HEK293 (cell line): ENCODE measurements around the gene MLLT10.

Source experiments
- CTCF ChIA-PET: fragments of 350-600 bp; formaldehyde crosslinking; extraction: SDS; loops from one replicate; lab custom pipeline; 2021; ENCODE audit warnings: antibody characterized with exemption; lab: Yijun Ruan, JAX
- POLR2A ChIA-PET: fragments of 300-600 bp; formaldehyde crosslinking; extraction: SDS; loops from one replicate; lab custom pipeline; 2020; ENCODE audit warnings: antibody characterized with exemption, inconsistent platforms; lab: Yijun Ruan, JAX
- H3K27ac ChIP-seq: fragments of 200-500 bp; sonication (Bioruptor generic); 2 replicates; pipeline ENCODE4 v1.5.1; 2014; ENCODE audit warnings: low read depth, low read length, control low read depth, inconsistent platforms; ENCODE audit errors: extremely low read depth
- H3K36me3 ChIP-seq, 2 experiments: fragments of 200-500 bp in 1 of 2; sonication (Bioruptor generic) in 1 of 2; 1 replicate in 1 of 2; 2 replicates in 1 of 2; pipeline ENCODE4 v1.5.1; 2014 to 2017; ENCODE audit warnings: inconsistent platforms in 2 of 2, low read length in 2 of 2; ENCODE audit not compliant: control insufficient read depth in 2 of 2, insufficient read depth in 1 of 2
- H3K4me1 ChIP-seq: fragments of 200-500 bp; sonication (Bioruptor generic); 2 replicates; pipeline ENCODE4 v1.5.1; 2014; ENCODE audit warnings: mild to moderate bottlenecking, low read length, inconsistent platforms; ENCODE audit not compliant: control insufficient read depth, insufficient read depth
- H3K4me3 ChIP-seq: 2 replicates; pipeline ENCODE4 v1.5.1; 2011; ENCODE audit warnings: low read depth, mild to moderate bottlenecking, control low read depth, low read length, moderate library complexity
- H3K9me3 ChIP-seq: fragments of 200-500 bp; sonication (Bioruptor generic); 2 replicates; pipeline ENCODE4 v1.5.1; 2014; ENCODE audit warnings: low read depth, low read length, inconsistent platforms; ENCODE audit not compliant: control insufficient read depth, insufficient read depth
- KLF1 ChIP-seq: fragments of 450-650 bp; formaldehyde crosslinking; IDR thresholded peaks from 2 replicates; pipeline ENCODE4 v1.5.1; 2016; ENCODE audit warnings: missing biosample characterization, missing genetic modification characterization
- OVOL3 ChIP-seq: fragments of 450-650 bp; formaldehyde crosslinking; IDR thresholded peaks from 2 replicates; pipeline ENCODE4 v1.5.1; 2016; ENCODE audit warnings: missing biosample characterization, missing genetic modification characterization
- REPIN1 ChIP-seq: fragments of 450-650 bp; formaldehyde crosslinking; IDR thresholded peaks from 2 replicates; pipeline ENCODE4 v1.5.1; 2017; ENCODE audit warnings: missing biosample characterization, missing genetic modification characterization, low read depth
- SALL2 ChIP-seq: fragments of 450-650 bp; formaldehyde crosslinking; IDR thresholded peaks from 2 replicates; pipeline ENCODE4 v1.5.0; 2017; ENCODE audit warnings: missing biosample characterization, mild to moderate bottlenecking, missing genetic modification characterization, borderline replicate concordance
- SP2 ChIP-seq: fragments of 450-650 bp; formaldehyde crosslinking; IDR thresholded peaks from 2 replicates; pipeline ENCODE4 v1.5.1; 2016; ENCODE audit warnings: missing biosample characterization, missing genetic modification characterization
- YY1 ChIP-seq: fragments of 450-650 bp; formaldehyde crosslinking; IDR thresholded peaks from 2 replicates; pipeline ENCODE4 v1.5.1; 2018; ENCODE audit warnings: missing biosample characterization, missing genetic modification characterization
- ZBTB17 ChIP-seq: fragments of 450-650 bp; formaldehyde crosslinking; IDR thresholded peaks from 2 replicates; pipeline ENCODE4 v1.5.1; 2016; ENCODE audit warnings: missing biosample characterization, missing genetic modification characterization
- ZFP37 ChIP-seq: fragments of 450-650 bp; formaldehyde crosslinking; IDR thresholded peaks from 2 replicates; pipeline ENCODE4 v1.5.1; 2016; ENCODE audit warnings: missing biosample characterization, missing genetic modification characterization
- ZNF155 ChIP-seq: fragments of 450-650 bp; formaldehyde crosslinking; IDR thresholded peaks from 2 replicates; pipeline ENCODE4 v1.5.1; 2016; ENCODE audit warnings: missing biosample characterization, missing genetic modification characterization
- ZNF211 ChIP-seq: fragments of 450-650 bp; formaldehyde crosslinking; IDR thresholded peaks from 2 replicates; pipeline ENCODE4 v1.5.1; 2016; ENCODE audit warnings: low read depth, missing biosample characterization, missing genetic modification characterization
- ZNF223 ChIP-seq: fragments of 450-650 bp; formaldehyde crosslinking; IDR thresholded peaks from 2 replicates; pipeline ENCODE4 v1.5.1; 2016; ENCODE audit warnings: missing biosample characterization, missing genetic modification characterization
- ZNF23 ChIP-seq: fragments of 450-650 bp; formaldehyde crosslinking; IDR thresholded peaks from 2 replicates; pipeline ENCODE4 v1.5.1; 2016; ENCODE audit warnings: missing biosample characterization, missing genetic modification characterization, borderline replicate concordance
- ZNF473 ChIP-seq: fragments of 450-650 bp; formaldehyde crosslinking; IDR thresholded peaks from 2 replicates; pipeline ENCODE4 v1.5.1; 2017; ENCODE audit warnings: missing biosample characterization, missing genetic modification characterization
- ZNF501 ChIP-seq: fragments of 450-650 bp; formaldehyde crosslinking; IDR thresholded peaks from 2 replicates; pipeline ENCODE4 v1.5.1; 2016; ENCODE audit warnings: missing biosample characterization, missing genetic modification characterization
- ZNF560 ChIP-seq: fragments of 450-650 bp; formaldehyde crosslinking; IDR thresholded peaks from 2 replicates; pipeline ENCODE4 v1.5.1; 2017; ENCODE audit warnings: missing biosample characterization, missing genetic modification characterization, borderline replicate concordance
- ZNF623 ChIP-seq: fragments of 450-650 bp; formaldehyde crosslinking; IDR thresholded peaks from 2 replicates; pipeline ENCODE4 v1.5.1; 2016; ENCODE audit warnings: missing biosample characterization, missing genetic modification characterization
- ZNF677 ChIP-seq: fragments of 450-650 bp; IDR thresholded peaks from 2 replicates; pipeline ENCODE4 v1.5.0; 2018; ENCODE audit warnings: missing biosample characterization, mild to moderate bottlenecking, missing genetic modification characterization, moderate library complexity
- ZNF76 ChIP-seq: fragments of 450-650 bp; formaldehyde crosslinking; IDR thresholded peaks from 2 replicates; pipeline ENCODE4; 2016; ENCODE audit warnings: low read depth, missing biosample characterization, missing genetic modification characterization, borderline replicate concordance
- ZNF791 ChIP-seq: fragments of 450-650 bp; formaldehyde crosslinking; IDR thresholded peaks from 2 replicates; pipeline ENCODE4 v1.5.1; 2016; ENCODE audit warnings: missing biosample characterization, missing genetic modification characterization
- ZSCAN30 ChIP-seq: fragments of 450-650 bp; IDR thresholded peaks from 2 replicates; pipeline ENCODE4 v1.5.1; 2018; ENCODE audit warnings: missing biosample characterization, mild to moderate bottlenecking, missing genetic modification characterization, moderate library complexity
- TF ChIP-seq, protein P1 (sequence below): fragments of 450-650 bp; formaldehyde crosslinking; IDR thresholded peaks from 2 replicates; pipeline ENCODE4 v1.5.1; 2017; ENCODE audit warnings: missing biosample characterization, missing genetic modification characterization
- TF ChIP-seq, protein P2 (sequence below): fragments of 450-650 bp; formaldehyde crosslinking; IDR thresholded peaks from 2 replicates; pipeline ENCODE4 v1.5.1; 2016; ENCODE audit warnings: missing biosample characterization, missing genetic modification characterization
- TF ChIP-seq, protein P3 (sequence below): fragments of 450-650 bp; formaldehyde crosslinking; IDR thresholded peaks from 2 replicates; pipeline ENCODE4 v1.5.1; 2016; ENCODE audit warnings: missing biosample characterization, missing genetic modification characterization
- TF ChIP-seq, protein P4 (sequence below): fragments of 450-650 bp; formaldehyde crosslinking; IDR thresholded peaks from 2 replicates; pipeline ENCODE4 v1.5.1; 2016; ENCODE audit warnings: missing biosample characterization, missing genetic modification characterization
- TF ChIP-seq, protein P5 (sequence below): fragments of 450-650 bp; formaldehyde crosslinking; IDR thresholded peaks from 2 replicates; pipeline ENCODE4 v1.5.1; 2016; ENCODE audit warnings: missing biosample characterization, missing genetic modification characterization, low read depth
- TF ChIP-seq, protein P6 (sequence below): fragments of 450-650 bp; formaldehyde crosslinking; IDR thresholded peaks from 2 replicates; pipeline ENCODE4 v1.5.1; 2017; ENCODE audit warnings: missing biosample characterization, missing genetic modification characterization

Gene MLLT10

DNA sequence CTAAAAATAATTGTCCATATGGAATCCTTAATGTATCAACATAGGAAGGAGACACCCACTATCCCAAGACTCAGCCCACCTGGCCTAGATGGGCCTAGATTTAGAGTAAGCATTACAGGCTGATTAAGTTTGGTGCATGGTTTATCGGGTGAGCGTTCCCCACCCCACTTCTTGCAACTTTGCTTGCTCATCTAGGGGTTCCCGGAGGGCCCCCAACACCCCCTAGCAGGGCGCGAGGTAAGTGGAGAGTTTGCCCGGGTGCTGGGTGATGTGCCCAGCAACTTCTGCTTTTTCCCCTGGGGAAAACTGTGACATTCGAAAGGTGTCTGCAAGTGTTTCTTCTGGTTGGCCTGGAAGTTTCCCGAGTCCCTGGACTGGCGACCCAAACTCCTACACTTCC lies 40.2 kb upstream of the MLLT10 start:
- TF ChIP-seq, protein P1, sequence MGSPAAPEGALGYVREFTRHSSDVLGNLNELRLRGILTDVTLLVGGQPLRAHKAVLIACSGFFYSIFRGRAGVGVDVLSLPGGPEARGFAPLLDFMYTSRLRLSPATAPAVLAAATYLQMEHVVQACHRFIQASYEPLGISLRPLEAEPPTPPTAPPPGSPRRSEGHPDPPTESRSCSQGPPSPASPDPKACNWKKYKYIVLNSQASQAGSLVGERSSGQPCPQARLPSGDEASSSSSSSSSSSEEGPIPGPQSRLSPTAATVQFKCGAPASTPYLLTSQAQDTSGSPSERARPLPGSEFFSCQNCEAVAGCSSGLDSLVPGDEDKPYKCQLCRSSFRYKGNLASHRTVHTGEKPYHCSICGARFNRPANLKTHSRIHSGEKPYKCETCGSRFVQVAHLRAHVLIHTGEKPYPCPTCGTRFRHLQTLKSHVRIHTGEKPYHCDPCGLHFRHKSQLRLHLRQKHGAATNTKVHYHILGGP (tag by site-specific recombination): no peak
- no peak for TF ChIP-seq ZSCAN30
- no peak for TF ChIP-seq ZNF677 (tag by site-specific recombination)
- TF ChIP-seq, protein P2, sequence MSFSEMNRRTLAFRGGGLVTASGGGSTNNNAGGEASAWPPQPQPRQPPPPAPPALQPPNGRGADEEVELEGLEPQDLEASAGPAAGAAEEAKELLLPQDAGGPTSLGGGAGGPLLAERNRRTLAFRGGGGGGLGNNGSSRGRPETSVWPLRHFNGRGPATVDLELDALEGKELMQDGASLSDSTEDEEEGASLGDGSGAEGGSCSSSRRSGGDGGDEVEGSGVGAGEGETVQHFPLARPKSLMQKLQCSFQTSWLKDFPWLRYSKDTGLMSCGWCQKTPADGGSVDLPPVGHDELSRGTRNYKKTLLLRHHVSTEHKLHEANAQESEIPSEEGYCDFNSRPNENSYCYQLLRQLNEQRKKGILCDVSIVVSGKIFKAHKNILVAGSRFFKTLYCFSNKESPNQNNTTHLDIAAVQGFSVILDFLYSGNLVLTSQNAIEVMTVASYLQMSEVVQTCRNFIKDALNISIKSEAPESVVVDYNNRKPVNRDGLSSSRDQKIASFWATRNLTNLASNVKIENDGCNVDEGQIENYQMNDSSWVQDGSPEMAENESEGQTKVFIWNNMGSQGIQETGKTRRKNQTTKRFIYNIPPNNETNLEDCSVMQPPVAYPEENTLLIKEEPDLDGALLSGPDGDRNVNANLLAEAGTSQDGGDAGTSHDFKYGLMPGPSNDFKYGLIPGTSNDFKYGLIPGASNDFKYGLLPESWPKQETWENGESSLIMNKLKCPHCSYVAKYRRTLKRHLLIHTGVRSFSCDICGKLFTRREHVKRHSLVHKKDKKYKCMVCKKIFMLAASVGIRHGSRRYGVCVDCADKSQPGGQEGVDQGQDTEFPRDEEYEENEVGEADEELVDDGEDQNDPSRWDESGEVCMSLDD (tag by site-specific recombination): no peak
- no peak for TF ChIP-seq SP2
- TF ChIP-seq ZNF23 (tag by site-specific recombination): no peak
- no peak for TF ChIP-seq ZBTB17 (tag by site-specific recombination)
- TF ChIP-seq ZNF791: no peak
- TF ChIP-seq ZNF560 (tag by site-specific recombination): no peak
- TF ChIP-seq ZNF501 (tag by site-specific recombination): no peak
- Histone ChIP-seq H3K36me3 (no peaks in the 10 kb centered on the region), H3K4me3 (no peak overlapping the region), H3K9me3 (no peaks in the 10 kb centered on the region), H3K27ac (no peak overlapping the region), H3K4me1 (peaks cover 4% of the 10 kb centered on the region)
- ChIA-PET POLR2A (interaction anchor here (0.8 to 1.4 kb wide), 2 partner anchors 24 to 215 kb away, joined by 4 read pairs; no protein-coding TSS in a partner anchor), CTCF (interaction anchor here (0.7 to 1.3 kb wide), 3 partner anchors 10 to 239 kb away, joined by 3 to 5 read pairs (median 4); no protein-coding TSS in a partner anchor)

DNA sequence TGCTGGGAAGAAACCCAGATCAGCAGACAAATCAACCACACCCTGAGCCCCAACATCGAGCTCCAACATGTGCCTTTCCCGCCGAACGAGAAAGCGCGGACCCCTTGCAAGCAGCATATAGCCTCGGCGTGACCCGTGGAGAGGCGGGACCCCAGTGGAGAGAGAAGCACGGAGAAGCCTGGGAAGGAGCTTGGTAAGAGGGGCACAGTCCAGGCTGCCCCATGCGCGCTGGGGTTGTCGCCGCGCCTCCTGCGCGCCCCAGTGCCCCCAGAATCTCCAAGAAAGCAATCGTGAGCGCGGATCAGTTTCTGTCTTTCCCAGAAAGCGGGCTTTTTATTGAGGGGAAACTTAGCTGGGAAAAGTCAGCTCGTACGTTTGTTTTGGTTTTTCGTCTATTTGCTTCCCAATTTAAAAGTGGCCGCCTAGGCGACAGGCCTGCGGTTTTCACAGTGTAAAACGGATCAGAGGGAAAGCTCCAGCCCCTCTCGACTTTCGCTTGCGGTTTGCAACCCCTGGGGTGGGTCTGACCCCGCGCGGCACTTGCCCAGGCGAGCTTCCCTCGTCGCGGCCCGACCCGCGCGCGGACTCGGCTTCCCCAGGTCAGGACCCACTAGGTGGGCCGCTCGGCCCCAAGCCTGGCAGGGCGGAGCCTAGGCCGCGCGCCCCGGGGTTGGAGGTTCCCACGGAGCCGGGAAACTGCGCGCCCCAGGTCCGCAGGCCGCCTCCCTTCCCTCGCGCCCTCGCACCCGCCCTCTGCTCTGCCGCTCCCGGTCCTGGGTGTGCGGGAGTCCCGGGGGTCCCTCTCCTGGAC lies 39.6 kb upstream of the MLLT10 start:
- ChIA-PET POLR2A (interaction anchor here (0.5 to 1.4 kb wide), 4 partner anchors 24 to 215 kb away, joined by 4 to 6 read pairs (median 4); no protein-coding TSS in a partner anchor), CTCF (interaction anchor here (0.7 to 1.3 kb wide), 3 partner anchors 9 to 239 kb away, joined by 3 to 5 read pairs (median 4); no protein-coding TSS in a partner anchor)
- Histone ChIP-seq H3K27ac (no peak overlapping the region), H3K36me3 (no peaks in the 10 kb centered on the region), H3K4me3 (no peak overlapping the region), H3K4me1 (no peaks in the 10 kb centered on the region), H3K9me3 (no peaks in the 10 kb centered on the region)
- no peak for TF ChIP-seq ZNF623 (tag by site-specific recombination)
- TF ChIP-seq ZNF155: no peak
- TF ChIP-seq SALL2 (tag by site-specific recombination): no peak
- TF ChIP-seq, protein P3, sequence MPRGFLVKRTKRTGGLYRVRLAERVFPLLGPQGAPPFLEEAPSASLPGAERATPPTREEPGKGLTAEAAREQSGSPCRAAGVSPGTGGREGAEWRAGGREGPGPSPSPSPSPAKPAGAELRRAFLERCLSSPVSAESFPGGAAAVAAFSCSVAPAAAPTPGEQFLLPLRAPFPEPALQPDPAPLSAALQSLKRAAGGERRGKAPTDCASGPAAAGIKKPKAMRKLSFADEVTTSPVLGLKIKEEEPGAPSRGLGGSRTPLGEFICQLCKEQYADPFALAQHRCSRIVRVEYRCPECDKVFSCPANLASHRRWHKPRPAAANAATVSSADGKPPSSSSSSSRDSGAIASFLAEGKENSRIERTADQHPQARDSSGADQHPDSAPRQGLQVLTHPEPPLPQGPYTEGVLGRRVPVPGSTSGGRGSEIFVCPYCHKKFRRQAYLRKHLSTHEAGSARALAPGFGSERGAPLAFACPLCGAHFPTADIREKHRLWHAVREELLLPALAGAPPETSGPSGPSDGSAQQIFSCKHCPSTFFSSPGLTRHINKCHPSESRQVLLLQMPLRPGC: no peak
- TF ChIP-seq, protein P4, sequence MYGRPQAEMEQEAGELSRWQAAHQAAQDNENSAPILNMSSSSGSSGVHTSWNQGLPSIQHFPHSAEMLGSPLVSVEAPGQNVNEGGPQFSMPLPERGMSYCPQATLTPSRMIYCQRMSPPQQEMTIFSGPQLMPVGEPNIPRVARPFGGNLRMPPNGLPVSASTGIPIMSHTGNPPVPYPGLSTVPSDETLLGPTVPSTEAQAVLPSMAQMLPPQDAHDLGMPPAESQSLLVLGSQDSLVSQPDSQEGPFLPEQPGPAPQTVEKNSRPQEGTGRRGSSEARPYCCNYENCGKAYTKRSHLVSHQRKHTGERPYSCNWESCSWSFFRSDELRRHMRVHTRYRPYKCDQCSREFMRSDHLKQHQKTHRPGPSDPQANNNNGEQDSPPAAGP (tag by site-specific recombination): no peak
- no peak for TF ChIP-seq REPIN1
- no peak for TF ChIP-seq OVOL3 (tag by site-specific recombination)
- TF ChIP-seq, protein P5, sequence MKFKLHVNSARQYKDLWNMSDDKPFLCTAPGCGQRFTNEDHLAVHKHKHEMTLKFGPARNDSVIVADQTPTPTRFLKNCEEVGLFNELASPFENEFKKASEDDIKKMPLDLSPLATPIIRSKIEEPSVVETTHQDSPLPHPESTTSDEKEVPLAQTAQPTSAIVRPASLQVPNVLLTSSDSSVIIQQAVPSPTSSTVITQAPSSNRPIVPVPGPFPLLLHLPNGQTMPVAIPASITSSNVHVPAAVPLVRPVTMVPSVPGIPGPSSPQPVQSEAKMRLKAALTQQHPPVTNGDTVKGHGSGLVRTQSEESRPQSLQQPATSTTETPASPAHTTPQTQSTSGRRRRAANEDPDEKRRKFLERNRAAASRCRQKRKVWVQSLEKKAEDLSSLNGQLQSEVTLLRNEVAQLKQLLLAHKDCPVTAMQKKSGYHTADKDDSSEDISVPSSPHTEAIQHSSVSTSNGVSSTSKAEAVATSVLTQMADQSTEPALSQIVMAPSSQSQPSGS (tag by site-specific recombination): no peak
- TF ChIP-seq YY1: no peak
- TF ChIP-seq ZNF473 (tag by site-specific recombination): no peak
- no peak for TF ChIP-seq KLF1
- no peak for TF ChIP-seq ZNF211 (tag by site-specific recombination)
- TF ChIP-seq ZNF76 (tag by site-specific recombination): no peak
- TF ChIP-seq, protein P6, sequence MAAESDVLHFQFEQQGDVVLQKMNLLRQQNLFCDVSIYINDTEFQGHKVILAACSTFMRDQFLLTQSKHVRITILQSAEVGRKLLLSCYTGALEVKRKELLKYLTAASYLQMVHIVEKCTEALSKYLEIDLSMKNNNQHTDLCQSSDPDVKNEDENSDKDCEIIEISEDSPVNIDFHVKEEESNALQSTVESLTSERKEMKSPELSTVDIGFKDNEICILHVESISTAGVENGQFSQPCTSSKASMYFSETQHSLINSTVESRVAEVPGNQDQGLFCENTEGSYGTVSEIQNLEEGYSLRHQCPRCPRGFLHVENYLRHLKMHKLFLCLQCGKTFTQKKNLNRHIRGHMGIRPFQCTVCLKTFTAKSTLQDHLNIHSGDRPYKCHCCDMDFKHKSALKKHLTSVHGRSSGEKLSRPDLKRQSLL (tag by site-specific recombination): no peak
- TF ChIP-seq ZFP37: no peak
- TF ChIP-seq ZNF223 (tag by site-specific recombination): no peak
